Suprapubic skin (tissue), 4 donors: ENCODE results near the gene PTPRD.

Source experiments
- POLR2A ChIP-seq, 2 donors: fragments of 450-650 bp; IDR thresholded peaks; one replicate each; pipeline ENCODE4 v1.6.1; 2017; ENCODE audit warnings: antibody characterized with exemption in 2 of 2, mild to moderate bottlenecking in 2 of 2, moderate library complexity in 2 of 2
- POLR2AphosphoS5 ChIP-seq, 3 donors: sonication (generic); formaldehyde crosslinking; IDR thresholded peaks; one replicate each; pipeline ENCODE4 v1.6.1; 2017; ENCODE audit warnings: antibody characterized with exemption in 3 of 3
- TF ChIP-seq, protein P1 (sequence below), 2 donors: fragments of 200-600 bp in 1 of 2; fragments of 450-650 bp in 1 of 2; sonication (generic) in 1 of 2; IDR thresholded peaks; one replicate each; pipeline ENCODE4 v1.5.1; 2016 to 2019; ENCODE audit warnings: antibody characterized with exemption in 2 of 2, mild to moderate bottlenecking in 1 of 2, moderate library complexity in 1 of 2

DNA sequence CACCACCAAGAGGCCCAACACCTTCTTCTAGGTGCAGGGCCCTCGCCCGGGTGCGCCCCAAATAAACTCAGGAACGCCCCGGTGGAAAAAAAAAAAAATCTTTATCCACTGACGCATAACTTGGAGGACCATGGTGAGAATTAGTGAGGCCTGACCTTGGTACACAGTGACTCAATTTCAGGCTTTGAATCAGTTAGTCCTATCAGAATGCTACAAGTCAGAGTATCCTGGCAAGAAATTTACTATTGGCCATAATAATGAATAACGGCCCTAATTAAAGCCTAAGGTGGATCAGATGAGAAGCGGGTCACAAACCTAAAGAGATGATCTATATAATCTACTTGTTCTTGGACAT lies 1899.0 kb downstream of the PTPRD start:
- TF ChIP-seq, protein P1, sequence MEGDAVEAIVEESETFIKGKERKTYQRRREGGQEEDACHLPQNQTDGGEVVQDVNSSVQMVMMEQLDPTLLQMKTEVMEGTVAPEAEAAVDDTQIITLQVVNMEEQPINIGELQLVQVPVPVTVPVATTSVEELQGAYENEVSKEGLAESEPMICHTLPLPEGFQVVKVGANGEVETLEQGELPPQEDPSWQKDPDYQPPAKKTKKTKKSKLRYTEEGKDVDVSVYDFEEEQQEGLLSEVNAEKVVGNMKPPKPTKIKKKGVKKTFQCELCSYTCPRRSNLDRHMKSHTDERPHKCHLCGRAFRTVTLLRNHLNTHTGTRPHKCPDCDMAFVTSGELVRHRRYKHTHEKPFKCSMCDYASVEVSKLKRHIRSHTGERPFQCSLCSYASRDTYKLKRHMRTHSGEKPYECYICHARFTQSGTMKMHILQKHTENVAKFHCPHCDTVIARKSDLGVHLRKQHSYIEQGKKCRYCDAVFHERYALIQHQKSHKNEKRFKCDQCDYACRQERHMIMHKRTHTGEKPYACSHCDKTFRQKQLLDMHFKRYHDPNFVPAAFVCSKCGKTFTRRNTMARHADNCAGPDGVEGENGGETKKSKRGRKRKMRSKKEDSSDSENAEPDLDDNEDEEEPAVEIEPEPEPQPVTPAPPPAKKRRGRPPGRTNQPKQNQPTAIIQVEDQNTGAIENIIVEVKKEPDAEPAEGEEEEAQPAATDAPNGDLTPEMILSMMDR (IDR thresholded peaks at IDR 0.05) = no peak
- TF ChIP-seq POLR2AphosphoS5 (IDR thresholded peaks at IDR 0.05) (no peak), POLR2A (IDR thresholded peaks at IDR 0.05) (no peak)
